Measurements from ENCODE around the gene TERB1. TPM values are rescaled to one million over a fixed set of nuclear protein-coding genes. Genes with fewer than 3 reads are reported as not detected.

The TERB1 gene
- total and polyA plus RNA-seq, 11 donors, result not detected

DNA sequence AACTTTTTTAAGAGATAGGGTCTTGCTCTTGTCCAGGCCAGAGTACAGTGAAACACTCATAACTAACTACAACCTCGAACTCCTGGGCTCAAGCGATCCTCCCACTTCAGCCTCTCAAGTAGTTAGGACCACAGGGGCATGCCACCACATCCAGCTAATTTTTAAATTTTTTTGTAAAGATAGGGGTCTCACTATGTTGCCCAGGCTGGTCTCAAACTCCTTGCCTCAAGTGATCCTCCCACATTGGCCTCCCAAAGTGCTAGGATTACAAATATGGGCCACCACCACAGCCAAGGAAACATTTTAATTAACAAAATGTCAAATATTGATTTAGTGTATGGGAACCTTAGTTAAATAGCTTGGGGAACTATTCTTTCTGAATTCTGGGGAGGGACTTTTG is 47.2 kb downstream of the TERB1 start:
- peaks cover 0 to 28% (median 16%) of the 10 kb centered on the region in 12 donors for H3K4me1 ChIP-seq
- TF ChIP-seq, protein P1, sequence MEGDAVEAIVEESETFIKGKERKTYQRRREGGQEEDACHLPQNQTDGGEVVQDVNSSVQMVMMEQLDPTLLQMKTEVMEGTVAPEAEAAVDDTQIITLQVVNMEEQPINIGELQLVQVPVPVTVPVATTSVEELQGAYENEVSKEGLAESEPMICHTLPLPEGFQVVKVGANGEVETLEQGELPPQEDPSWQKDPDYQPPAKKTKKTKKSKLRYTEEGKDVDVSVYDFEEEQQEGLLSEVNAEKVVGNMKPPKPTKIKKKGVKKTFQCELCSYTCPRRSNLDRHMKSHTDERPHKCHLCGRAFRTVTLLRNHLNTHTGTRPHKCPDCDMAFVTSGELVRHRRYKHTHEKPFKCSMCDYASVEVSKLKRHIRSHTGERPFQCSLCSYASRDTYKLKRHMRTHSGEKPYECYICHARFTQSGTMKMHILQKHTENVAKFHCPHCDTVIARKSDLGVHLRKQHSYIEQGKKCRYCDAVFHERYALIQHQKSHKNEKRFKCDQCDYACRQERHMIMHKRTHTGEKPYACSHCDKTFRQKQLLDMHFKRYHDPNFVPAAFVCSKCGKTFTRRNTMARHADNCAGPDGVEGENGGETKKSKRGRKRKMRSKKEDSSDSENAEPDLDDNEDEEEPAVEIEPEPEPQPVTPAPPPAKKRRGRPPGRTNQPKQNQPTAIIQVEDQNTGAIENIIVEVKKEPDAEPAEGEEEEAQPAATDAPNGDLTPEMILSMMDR (IDR thresholded peaks at IDR 0.05), result no peak
- no peak for TF ChIP-seq POLR2A (IDR thresholded peaks at IDR 0.05)
- ATAC-seq, result no peak
- H3K9me3 ChIP-seq, result no peaks in the 10 kb centered on the region
- H3K27me3 ChIP-seq, result no peaks in the 10 kb centered on the region
- H3K4me3 ChIP-seq, result no peak overlapping the region
- WGBS, 4 donors, result 89 to 96% (median 92%) methylated on average over 2 of the region's 2 CpGs
- H3K27ac ChIP-seq, result no peak overlapping the region
- H3K36me3 ChIP-seq, result peaks cover 0 to 8% (median 1%) of the 10 kb centered on the region in 9 donors
- intact Hi-C loops (cut with DNase I), result loop anchor here in 3 of 10 donors (5.0 to 10.0 kb wide), 4 partner anchors 57 to 349 kb away; partner anchors contain the start of gene CMTM4 (in 1 of the 3)
- no peak for DNase-seq

- peaks cover 0 to 21% (median 13%) of the 10 kb centered on the region in 9 donors for H3K36me3 ChIP-seq
- WGBS, 4 donors, result 94 to 100% (median 98%) methylated on average over 2 of the region's 2 CpGs
- intact Hi-C loops (cut with DNase I), result loop anchor here in 3 of 10 donors (1.0 to 10.0 kb wide), 5 partner anchors 26 to 348 kb away; partner anchors contain the start of gene CMTM4 (in 1 of the 3)
- H3K4me3 ChIP-seq, result no peak overlapping the region
- no peaks in the 10 kb centered on the region for H3K9me3 ChIP-seq
- DNase-seq (no peak), ATAC-seq (no peak)
- H3K4me1 ChIP-seq, result peaks cover 0 to 40% (median 21%) of the 10 kb centered on the region in 12 donors
- TF ChIP-seq POLR2A (IDR thresholded peaks at IDR 0.05), result no peak
- TF ChIP-seq, protein P1 (IDR thresholded peaks at IDR 0.05), result no peak
- H3K27ac ChIP-seq, result no peak overlapping the region
- H3K27me3 ChIP-seq, result no peaks in the 10 kb centered on the region
Observed at GRCh38 chr16:66752958-66753357, 48.4 kb downstream of the TERB1 start.

DNA sequence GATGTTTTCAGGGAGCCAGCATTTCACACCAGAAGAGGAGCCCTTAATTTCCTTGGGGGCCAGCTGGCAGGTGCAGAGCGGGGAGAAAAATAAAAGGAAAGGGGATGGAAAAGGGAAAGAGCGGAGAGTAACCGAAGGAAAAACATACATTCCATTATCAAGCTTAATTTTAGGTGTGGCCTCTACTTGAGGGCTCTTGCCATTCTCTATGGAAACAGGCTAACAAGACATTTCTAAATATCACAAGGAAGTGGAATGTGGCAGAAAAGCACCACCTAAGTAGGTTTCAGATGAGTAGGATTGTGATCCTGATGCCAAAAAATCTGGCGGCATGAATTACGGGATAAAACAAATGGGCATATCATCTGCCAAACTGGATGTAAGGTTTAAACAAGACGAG is 49.0 kb downstream of the TERB1 start:
- DNase-seq (no peak), ATAC-seq (no peak)
- Histone ChIP-seq H3K4me1 (peaks cover 0 to 46% (median 21%) of the 10 kb centered on the region in 12 donors), H3K4me3 (peak overlapping the region in 4 of 12 donors; percentile 63 to 99 (median 96)), H3K9me3 (no peaks in the 10 kb centered on the region), H3K27me3 (no peaks in the 10 kb centered on the region), H3K36me3 (peaks cover 0 to 27% (median 19%) of the 10 kb centered on the region in 9 donors), H3K27ac (peak overlapping the region in 1 of 12 donors; percentile 93)
- intact Hi-C loops (cut with DNase I), result loop anchor here in 3 of 10 donors (1.0 to 10.0 kb wide), 5 partner anchors 25 to 348 kb away; partner anchors contain the start of gene CMTM4 (in 1 of the 3)
- WGBS, 4 donors, result 65 to 82% (median 80%) methylated on average over 6 of the region's 6 CpGs
- TF ChIP-seq, protein P1 (IDR thresholded peaks at IDR 0.05), result no peak
- TF ChIP-seq POLR2A (IDR thresholded peaks at IDR 0.05), result no peak

GRCh38 chr16:66751992-66752322 is 49.4 kb downstream of the TERB1 start:
- ATAC-seq (no peak), DNase-seq (no peak)
- WGBS, 4 donors, result 47 to 53% (median 50%) methylated on average over 3 of the region's 3 CpGs

More at GRCh38 chr16:66751992-66752322, 49.4 kb downstream of the TERB1 start:
- Histone ChIP-seq H3K4me1 (peaks cover 0 to 50% (median 21%) of the 10 kb centered on the region in 12 donors), H3K36me3 (peaks cover 0 to 31% (median 23%) of the 10 kb centered on the region in 9 donors), H3K27ac (peak overlapping the region in 11 of 12 donors; percentile 88 to 99 (median 94)), H3K27me3 (no peaks in the 10 kb centered on the region), H3K4me3 (peak overlapping the region in 11 of 12 donors; percentile 31 to 100 (median 93)), H3K9me3 (no peaks in the 10 kb centered on the region)
- no peak for TF ChIP-seq POLR2A (IDR thresholded peaks at IDR 0.05)
- TF ChIP-seq, protein P1 (IDR thresholded peaks at IDR 0.05), result peak in 2 of 12 donors; percentile 0 to 4
- intact Hi-C loops (cut with DNase I), result loop anchor here in 5 of 10 donors (1.0 to 10.0 kb wide), 8 partner anchors 11 to 347 kb away; partner anchors contain the start of gene CMTM4 (in 1 of the 5)
